Skeletal muscle cell (primary cell): ENCODE results near the gene EPAS1.
A peak's percentile ranks its signal among the peaks of the same experiment; 100 is the strongest.

Experiments
- DNase-seq: peaks from one replicate; pipeline ENCODE4 v3.0.0-alpha.2; 2010; ENCODE audit warnings: low read depth
- H3K4me3 ChIP-seq: 2 replicates; pipeline ENCODE4 v1.5.1; 2011; ENCODE audit warnings: low read depth, mild to moderate bottlenecking, control low read depth, low read length, moderate library complexity

EPAS1 gene

GRCh38 chr2:46376586-46376985 is 79.4 kb downstream of the EPAS1 start:
- DNase-seq, result no peak
- H3K4me3 ChIP-seq, result no peak overlapping the region

- H3K4me3 ChIP-seq, result no peak overlapping the region
- DNase-seq, result no peak
Measured at GRCh38 chr2:46377101-46377581, 79.9 kb downstream of the EPAS1 start.

- no peak for DNase-seq
- no peak overlapping the region for H3K4me3 ChIP-seq
Measured at GRCh38 chr2:46377666-46378560, 80.7 kb downstream of the EPAS1 start.

- no peak for DNase-seq
- H3K4me3 ChIP-seq, result no peak overlapping the region
Measured at GRCh38 chr2:46378616-46379015, 81.4 kb downstream of the EPAS1 start.

GRCh38 chr2:46379213-46380037 is 82.2 kb downstream of the EPAS1 start:
- H3K4me3 ChIP-seq, result no peak overlapping the region
- no peak for DNase-seq

- no peak overlapping the region for H3K4me3 ChIP-seq
- no peak for DNase-seq
Measured at GRCh38 chr2:46380038-46380940, 83.1 kb downstream of the EPAS1 start.

GRCh38 chr2:46381263-46381849 is 84.1 kb downstream of the EPAS1 start:
- H3K4me3 ChIP-seq, result no peak overlapping the region
- DNase-seq, result no peak

GRCh38 chr2:46381871-46382270 is 84.7 kb downstream of the EPAS1 start:
- no peak overlapping the region for H3K4me3 ChIP-seq
- no peak for DNase-seq

- no peak for DNase-seq
- H3K4me3 ChIP-seq, result no peak overlapping the region
Measured at GRCh38 chr2:46382331-46383112, 85.3 kb downstream of the EPAS1 start.

GRCh38 chr2:46383113-46383395 is 85.8 kb downstream of the EPAS1 start:
- DNase-seq, result no peak
- H3K4me3 ChIP-seq, result no peak overlapping the region

- no peak for DNase-seq
Measured at GRCh38 chr2:46383784-46384456, 86.7 kb downstream of the EPAS1 start.

GRCh38 chr2:46384457-46384815 is 87.2 kb downstream of the EPAS1 start:
- no peak for DNase-seq
- H3K4me3 ChIP-seq, result no peak overlapping the region

More at GRCh38 chr2:46383784-46384456, 86.7 kb downstream of the EPAS1 start:
- no peak overlapping the region for H3K4me3 ChIP-seq

- no peak overlapping the region for H3K4me3 ChIP-seq
Measured at GRCh38 chr2:46385786-46386577, 88.8 kb downstream of the EPAS1 start.

GRCh38 chr2:46386763-46387162 is 89.6 kb downstream of the EPAS1 start:
- H3K4me3 ChIP-seq, result no peak overlapping the region
- no peak for DNase-seq

More at GRCh38 chr2:46385786-46386577, 88.8 kb downstream of the EPAS1 start:
- DNase-seq, result peak; percentile 37

GRCh38 chr2:46387292-46387691 is 90.1 kb downstream of the EPAS1 start:
- no peak for DNase-seq
- no peak overlapping the region for H3K4me3 ChIP-seq

- DNase-seq, result no peak
- H3K4me3 ChIP-seq, result no peak overlapping the region
Measured at GRCh38 chr2:46387886-46388515, 90.8 kb downstream of the EPAS1 start.

GRCh38 chr2:46388881-46389280 is 91.7 kb downstream of the EPAS1 start:
- no peak for DNase-seq

More at GRCh38 chr2:46388881-46389280, 91.7 kb downstream of the EPAS1 start:
- H3K4me3 ChIP-seq, result no peak overlapping the region
